Transverse colon (tissue), 4 donors: ENCODE measurements around the gene CGGBP1. TPM values are rescaled to one million over a fixed set of nuclear protein-coding genes. Genes with fewer than 3 reads are reported as not detected.
A peak's percentile ranks its signal among the peaks of the same experiment; 100 is the strongest.

Experiments used
- DNase-seq: peaks from one replicate; pipeline ENCODE4 v3.0.0-alpha.2; 2019
- H3K27ac ChIP-seq, 4 donors: fragments of 200-600 bp; sonication (generic); 2 replicates each; pipeline ENCODE4 v1.5.1; 2016 to 2018; ENCODE audit warnings: inconsistent platforms in 4 of 4
- H3K27me3 ChIP-seq: fragments of 200-600 bp; sonication (generic); 2 replicates; pipeline ENCODE4 v1.5.1; 2017; ENCODE audit warnings: inconsistent platforms
- H3K36me3 ChIP-seq, 4 donors: fragments of 200-600 bp; sonication (generic); 2 replicates each; pipeline ENCODE4 v1.5.1; 2017 to 2019; ENCODE audit warnings: inconsistent platforms in 4 of 4
- H3K4me1 ChIP-seq, 4 donors: fragments of 200-600 bp; sonication (generic); 2 replicates each; pipeline ENCODE4 v1.5.1; 2017 to 2020; ENCODE audit warnings: inconsistent platforms in 4 of 4
- H3K4me3 ChIP-seq, 4 donors: fragments of 200-600 bp; sonication (generic); 1 replicate in 1 of 4; 2 replicates in 3 of 4; pipeline versions ENCODE4 v1.5.1 to v1.6.1; 2017 to 2019; ENCODE audit warnings: inconsistent platforms in 4 of 4
- H3K9me3 ChIP-seq, 2 donors: fragments of 200-600 bp; sonication (generic); 2 replicates each; pipeline ENCODE4 v1.5.1; 2017 to 2019; ENCODE audit warnings: inconsistent platforms in 2 of 2
- EP300 ChIP-seq: sonication (generic); formaldehyde crosslinking; IDR thresholded peaks from one replicate; pipeline ENCODE4 v1.6.1; 2017; ENCODE audit warnings: antibody characterized with exemption, low read depth
- POLR2A ChIP-seq: fragments of 450-650 bp; IDR thresholded peaks from one replicate; pipeline ENCODE4 v1.6.1; 2016; ENCODE audit warnings: antibody characterized with exemption, mild to moderate bottlenecking, moderate library complexity
- POLR2AphosphoS5 ChIP-seq, 3 donors: sonication (generic); formaldehyde crosslinking; IDR thresholded peaks; one replicate each; pipeline ENCODE4 v1.6.1; 2016; ENCODE audit warnings: antibody characterized with exemption in 3 of 3
- WGBS, 2 donors: methylation state at CpG; one replicate each; pipeline ENCODE4 v1.1.5; 2018; ENCODE audit warnings: low coverage in 1 of 2; 5-methylcytosine and 5-hydroxymethylcytosine counted together
- in situ Hi-C, 4 donors: fragments of 200-750 bp; cut with MboI; loops; one replicate each; pipeline versions ENCODE4 v1.15.0 to v1.15.1; 2017; ENCODE audit warnings: low sequenced_read_pairs in 3 of 4, low pct_ligation_motif_present in 1 of 4, low pct_unique_long_range_greater_than_20kb in 1 of 4
- intact Hi-C: fragments of 100-400 bp; cut with DNase I; formaldehyde crosslinking; loops from one replicate; pipeline ENCODE4 v1.15.1; 2023; ENCODE audit warnings: low total_unique reads
- total RNA-seq, 4 donors: library from RNA; depleted of rRNA; stranded (reverse); fragments of >200 nt; gene quantifications; one replicate each; pipeline ENCODE4 v1.1.0, GENCODE V29; 2016
- TF ChIP-seq, protein P1 (sequence below), 5 experiments: fragments of 200-600 bp in 3 of 5; fragments of 450-650 bp in 2 of 5; sonication (generic) in 3 of 5; IDR thresholded peaks; 1 replicate in 2 of 5; 2 replicates in 3 of 5; pipeline ENCODE4 v1.5.1; 2016 to 2017; ENCODE audit warnings: antibody characterized with exemption in 5 of 5, inconsistent platforms in 3 of 5, mild to moderate bottlenecking in 2 of 5, moderate library complexity in 1 of 5

CGGBP1 gene
- total RNA-seq = 100 to 1,000 TPM in 1 of 4 donors, 10 to 100 TPM in 3; 36.7 to 264 (median 63.2) TPM

DNA sequence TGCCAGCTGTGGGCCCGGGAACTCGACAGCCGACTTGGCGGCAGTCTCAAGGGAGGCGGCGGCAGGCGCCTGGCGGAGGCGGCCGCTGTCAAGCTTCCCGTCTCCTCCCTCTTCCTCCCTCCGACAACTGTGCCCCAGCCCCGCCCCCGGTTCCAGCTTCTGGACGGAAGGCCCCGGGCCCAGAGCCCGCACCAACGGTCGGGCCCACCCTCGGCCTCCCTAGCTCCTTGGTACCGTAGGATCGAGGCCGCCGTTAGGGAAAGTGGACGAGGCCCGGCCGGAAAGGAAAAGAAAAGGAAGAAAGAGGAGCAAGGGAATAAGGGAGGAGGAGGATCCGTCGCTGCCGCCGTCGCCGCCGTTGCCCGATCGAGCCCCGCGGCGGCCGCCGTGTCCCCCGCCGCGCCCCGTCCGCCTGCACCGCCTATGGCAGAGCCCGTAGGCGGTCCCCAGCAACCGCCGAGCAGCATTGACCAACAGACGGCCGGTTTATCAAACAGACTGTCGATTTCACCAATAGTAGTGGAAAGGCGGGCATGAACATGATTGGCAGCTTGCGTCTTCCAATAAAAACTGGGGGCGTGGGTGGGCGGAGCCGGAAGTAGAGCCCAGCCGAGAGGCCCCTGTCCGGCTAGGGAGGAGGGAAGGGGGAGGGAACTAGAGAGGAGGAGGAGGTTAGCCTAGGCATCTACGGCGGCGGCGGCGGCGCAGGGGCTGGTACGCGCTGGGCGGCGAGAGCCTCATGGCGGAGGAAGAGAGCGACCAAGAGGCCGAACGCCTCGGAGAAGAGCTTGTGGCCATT is at the start of gene CGGBP1, which contains the start of gene ZNF654:
TSS of gene CGGBP1 (minus strand) at position 425 of the 799 bp plus-strand sequence. CDS start 3,029 bp downstream, outside the sequence.
TSS of gene ZNF654 (plus strand) at position 675 of the 799 bp plus-strand sequence. CDS start at position 740, 65 bp downstream.
- Histone ChIP-seq H3K36me3 (peaks cover 0 to 12% (median 6%) of the 10 kb centered on the region in 4 donors), H3K27me3 (no peaks in the 10 kb centered on the region), H3K9me3 (no peaks in the 10 kb centered on the region), H3K27ac (peak within 1 kb of the TSS; percentile 96 to 98 (median 96)), H3K4me1 (peaks cover 0 to 47% (median 27%) of the 10 kb centered on the region in 4 donors), H3K4me3 (peak within 1 kb of the TSS; percentile 88 to 100 (median 98))
- peak; percentile 99 for DNase-seq
- in situ Hi-C loops (no loop called here), intact Hi-C loops (no loop called here)
- WGBS, 2 donors = 0 to 1% methylated on average over 11 to 70 of the region's 76 CpGs
- TF ChIP-seq POLR2AphosphoS5 (IDR thresholded peaks at IDR 0.05) = peak; percentile 87 to 94 (median 90)
- no peak for TF ChIP-seq EP300
- TF ChIP-seq, protein P1, sequence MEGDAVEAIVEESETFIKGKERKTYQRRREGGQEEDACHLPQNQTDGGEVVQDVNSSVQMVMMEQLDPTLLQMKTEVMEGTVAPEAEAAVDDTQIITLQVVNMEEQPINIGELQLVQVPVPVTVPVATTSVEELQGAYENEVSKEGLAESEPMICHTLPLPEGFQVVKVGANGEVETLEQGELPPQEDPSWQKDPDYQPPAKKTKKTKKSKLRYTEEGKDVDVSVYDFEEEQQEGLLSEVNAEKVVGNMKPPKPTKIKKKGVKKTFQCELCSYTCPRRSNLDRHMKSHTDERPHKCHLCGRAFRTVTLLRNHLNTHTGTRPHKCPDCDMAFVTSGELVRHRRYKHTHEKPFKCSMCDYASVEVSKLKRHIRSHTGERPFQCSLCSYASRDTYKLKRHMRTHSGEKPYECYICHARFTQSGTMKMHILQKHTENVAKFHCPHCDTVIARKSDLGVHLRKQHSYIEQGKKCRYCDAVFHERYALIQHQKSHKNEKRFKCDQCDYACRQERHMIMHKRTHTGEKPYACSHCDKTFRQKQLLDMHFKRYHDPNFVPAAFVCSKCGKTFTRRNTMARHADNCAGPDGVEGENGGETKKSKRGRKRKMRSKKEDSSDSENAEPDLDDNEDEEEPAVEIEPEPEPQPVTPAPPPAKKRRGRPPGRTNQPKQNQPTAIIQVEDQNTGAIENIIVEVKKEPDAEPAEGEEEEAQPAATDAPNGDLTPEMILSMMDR (IDR thresholded peaks at IDR 0.05) = no peak
- peak; percentile 89 for TF ChIP-seq POLR2A

DNA sequence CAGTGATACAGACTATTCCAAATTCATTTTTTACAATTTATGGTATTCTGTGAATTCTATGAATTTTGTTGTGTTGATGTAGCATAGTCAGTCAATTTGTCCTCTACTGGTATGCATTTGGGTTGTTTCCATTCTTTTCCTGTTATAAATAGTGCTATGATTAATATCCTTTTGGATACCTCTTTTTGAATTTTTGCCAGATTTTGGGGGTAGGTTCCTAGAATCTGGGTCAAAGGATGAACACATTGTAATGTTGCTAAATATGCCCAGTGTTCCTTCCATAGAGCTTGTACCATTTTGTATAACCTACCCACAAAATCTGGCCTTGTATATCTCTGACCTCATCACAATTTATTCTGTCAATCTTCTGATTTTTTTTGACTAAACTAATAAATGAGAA is 46.5 kb upstream of the CGGBP1 start:
- H3K27me3 ChIP-seq = no peaks in the 10 kb centered on the region
- TF ChIP-seq POLR2A (no peak), POLR2AphosphoS5 (IDR thresholded peaks at IDR 0.05) (no peak), EP300 (no peak)
- TF ChIP-seq, protein P1 (IDR thresholded peaks at IDR 0.05) = no peak
- intact Hi-C loops (no loop called here), in situ Hi-C loops (loop anchor here in 1 of 4 donors (25.0 kb wide), 1 partner anchor 343 kb away; no protein-coding TSS in a partner anchor)
- H3K36me3 ChIP-seq = no peaks in the 10 kb centered on the region
- H3K4me1 ChIP-seq = no peaks in the 10 kb centered on the region
- no peaks in the 10 kb centered on the region for H3K9me3 ChIP-seq
- H3K4me3 ChIP-seq = no peak overlapping the region
- no peak for DNase-seq
- H3K27ac ChIP-seq = no peak overlapping the region

- DNase-seq = no peak
- H3K27me3 ChIP-seq = no peaks in the 10 kb centered on the region
- H3K27ac ChIP-seq = no peak overlapping the region
- no peak for TF ChIP-seq EP300
- no peak for TF ChIP-seq POLR2AphosphoS5 (IDR thresholded peaks at IDR 0.05)
- TF ChIP-seq, protein P1 (IDR thresholded peaks at IDR 0.05) = no peak
- no peak for TF ChIP-seq POLR2A
- 93 to 98% methylated on average over 1 of the region's 1 CpG for WGBS, 2 donors
- H3K36me3 ChIP-seq = peaks cover 0 to 6% (median 0%) of the 10 kb centered on the region in 4 donors
- no peaks in the 10 kb centered on the region for H3K4me1 ChIP-seq
- no peak overlapping the region for H3K4me3 ChIP-seq
- in situ Hi-C loops = loop anchor here in 1 of 4 donors (25.0 kb wide), 1 partner anchor 339 kb away; no protein-coding TSS in a partner anchor
- H3K9me3 ChIP-seq = no peaks in the 10 kb centered on the region
- intact Hi-C loops = loop anchor here (5.0 kb wide), 1 partner anchor 441 kb away; no protein-coding TSS in a partner anchor
These were observed 42.3 kb upstream of the CGGBP1 start for GRCh38 chr3:88101142-88101541.

- Histone ChIP-seq H3K9me3 (no peaks in the 10 kb centered on the region), H3K4me1 (peaks cover 0 to 5% (median 0%) of the 10 kb centered on the region in 4 donors), H3K27me3 (no peaks in the 10 kb centered on the region), H3K4me3 (no peak overlapping the region), H3K36me3 (peaks cover 0 to 4% (median 0%) of the 10 kb centered on the region in 4 donors), H3K27ac (no peak overlapping the region)
- 88 to 100% methylated on average over 1 of the region's 1 CpG for WGBS, 2 donors
- TF ChIP-seq, protein P1 (IDR thresholded peaks at IDR 0.05) = no peak
- TF ChIP-seq POLR2A (no peak), EP300 (no peak), POLR2AphosphoS5 (IDR thresholded peaks at IDR 0.05) (no peak)
- in situ Hi-C loops (no loop called here), intact Hi-C loops (no loop called here)
- no peak for DNase-seq
These were observed 34.5 kb upstream of the CGGBP1 start for GRCh38 chr3:88093266-88093665.
